Activated CD4-positive, CD25-positive, alpha-beta regulatory T cell (primary cell): ENCODE results near the gene CCR3.

Source experiments
- DNase-seq, 4 experiments: peaks; one replicate each; lab custom pipeline; 2025; lab: John Stamatoyannopoulos, UW

CCR3 gene

GRCh38 chr3:46221391-46221790, 20.9 kb upstream of the CCR3 start:
- DNase-seq: no peak

GRCh38 chr3:46221938-46222337, 20.3 kb upstream of the CCR3 start:
- DNase-seq: no peak

GRCh38 chr3:46222435-46223161, 19.7 kb upstream of the CCR3 start:
- no peak for DNase-seq

GRCh38 chr3:46228260-46229242, 13.7 kb upstream of the CCR3 start:
- no peak for DNase-seq

GRCh38 chr3:46231323-46231722, 10.9 kb upstream of the CCR3 start:
- DNase-seq: no peak

- DNase-seq: no peak
These were observed 9.1 kb upstream of the CCR3 start for GRCh38 chr3:46233194-46233593.

GRCh38 chr3:46235425-46235824, 6.8 kb upstream of the CCR3 start:
- no peak for DNase-seq

- no peak for DNase-seq
These were observed 5.8 kb upstream of the CCR3 start for GRCh38 chr3:46236294-46237054.

- DNase-seq: no peak
These were observed 3.9 kb upstream of the CCR3 start for GRCh38 chr3:46238386-46238785.

GRCh38 chr3:46239301-46239938, 2.8 kb upstream of the CCR3 start:
- no peak for DNase-seq

GRCh38 chr3:46239952-46240351, 2.3 kb upstream of the CCR3 start:
- no peak for DNase-seq

GRCh38 chr3:46243560-46243959, 1.3 kb downstream of the CCR3 start:
- DNase-seq: no peak

GRCh38 chr3:46245146-46245545, 2.9 kb downstream of the CCR3 start:
- no peak for DNase-seq

- DNase-seq: no peak
These were observed 10.7 kb downstream of the CCR3 start for GRCh38 chr3:46252980-46253379.

- DNase-seq: no peak
These were observed 16.3 kb downstream of the CCR3 start for GRCh38 chr3:46258525-46258924.

GRCh38 chr3:46261926-46262594, 19.8 kb downstream of the CCR3 start:
- DNase-seq: no peak

GRCh38 chr3:46264002-46264401, 21.7 kb downstream of the CCR3 start:
- DNase-seq: no peak

- DNase-seq: no peak
These were observed 24.3 kb downstream of the CCR3 start for GRCh38 chr3:46266598-46266997.

- DNase-seq: no peak
These were observed 27.3 kb downstream of the CCR3 start for GRCh38 chr3:46269556-46269955.

- DNase-seq: no peak
These were observed 28.2 kb downstream of the CCR3 start for GRCh38 chr3:46270474-46270873.

GRCh38 chr3:46271209-46271745, 29.0 kb downstream of the CCR3 start:
- no peak for DNase-seq
